OCI-LY1 (cell line): ENCODE results near the gene TTBK1.

Source experiments
- CTCF ChIP-seq: fragments of 200-600 bp; sonication (generic), shearing (Covaris generic); IDR thresholded peaks from 2 replicates; pipeline ENCODE4 v1.5.1; 2017; ENCODE audit warnings: mild to moderate bottlenecking, antibody characterized with exemption, low read length, moderate library complexity, mixed read lengths
- EZH2 ChIP-seq: fragments of 200-600 bp; sonication (generic), shearing (Covaris generic); IDR thresholded peaks from 2 replicates; pipeline ENCODE4 v1.8.0; 2017; ENCODE audit warnings: borderline replicate concordance, mixed run types, mild to moderate bottlenecking, antibody characterized with exemption, low read length, moderate library complexity, mixed read lengths

GRCh38 chr6:43203029-43203717 lies 40.1 kb upstream of the TTBK1 start:
- TF ChIP-seq EZH2: no peak
- TF ChIP-seq CTCF: no peak
